ENCODE results near the gene THBS1.

The THBS1 gene

GRCh38 chr15:39641191-39641889 lies 60.5 kb downstream of the THBS1 start:
- no peak for DNase-seq

DNA sequence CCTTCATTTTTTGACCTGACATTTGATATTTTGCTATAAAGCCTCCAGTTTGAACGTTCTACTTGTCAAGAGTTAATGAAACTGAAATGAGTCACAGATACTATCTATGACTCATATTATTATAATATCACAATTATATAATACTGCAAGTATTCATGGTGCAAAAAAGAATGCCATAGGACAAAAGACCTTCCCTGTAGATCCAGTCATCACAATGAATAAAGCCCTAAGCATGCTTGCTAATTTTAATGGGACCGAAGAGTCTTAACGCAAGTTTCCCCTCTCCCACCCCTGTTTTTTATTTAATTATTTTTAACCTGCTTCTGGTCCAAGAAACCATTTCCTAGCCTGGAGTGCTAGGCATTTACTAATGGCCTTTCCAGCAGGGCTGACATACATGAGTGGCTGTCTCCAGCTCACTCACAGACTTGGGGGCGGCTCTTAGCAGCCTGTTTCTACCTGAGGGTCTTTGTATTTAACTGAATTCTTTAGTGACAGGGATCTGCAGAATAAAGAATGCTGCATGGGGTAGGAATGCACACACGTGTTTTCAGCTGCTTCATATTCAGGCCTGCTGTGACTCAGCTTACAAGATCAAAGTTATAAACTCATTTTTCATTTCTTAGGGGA lies 61.2 kb downstream of the THBS1 start:
- DNase-seq: no peak

DNA sequence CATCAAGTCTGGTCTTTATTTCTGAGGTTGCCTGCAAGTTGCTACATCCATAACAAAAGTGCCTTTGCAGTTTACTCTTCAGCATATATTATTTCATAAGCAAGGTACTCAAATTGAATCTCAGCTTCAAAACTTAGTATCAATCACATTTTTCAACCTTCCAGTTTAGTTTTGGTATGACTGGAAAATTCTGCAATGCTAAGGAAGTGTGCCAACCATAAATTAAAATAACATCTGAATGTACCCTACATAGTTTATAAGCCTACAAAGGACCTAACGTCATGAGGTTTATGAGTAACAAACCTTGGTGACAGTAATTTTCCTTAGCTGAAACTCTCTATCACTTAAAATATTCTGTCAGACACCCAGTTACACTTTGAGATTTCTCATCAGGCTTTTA lies 62.8 kb downstream of the THBS1 start:
- no peak for DNase-seq

- no peak for DNase-seq
These were observed 63.3 kb downstream of the THBS1 start for GRCh38 chr15:39644136-39644535.

DNA sequence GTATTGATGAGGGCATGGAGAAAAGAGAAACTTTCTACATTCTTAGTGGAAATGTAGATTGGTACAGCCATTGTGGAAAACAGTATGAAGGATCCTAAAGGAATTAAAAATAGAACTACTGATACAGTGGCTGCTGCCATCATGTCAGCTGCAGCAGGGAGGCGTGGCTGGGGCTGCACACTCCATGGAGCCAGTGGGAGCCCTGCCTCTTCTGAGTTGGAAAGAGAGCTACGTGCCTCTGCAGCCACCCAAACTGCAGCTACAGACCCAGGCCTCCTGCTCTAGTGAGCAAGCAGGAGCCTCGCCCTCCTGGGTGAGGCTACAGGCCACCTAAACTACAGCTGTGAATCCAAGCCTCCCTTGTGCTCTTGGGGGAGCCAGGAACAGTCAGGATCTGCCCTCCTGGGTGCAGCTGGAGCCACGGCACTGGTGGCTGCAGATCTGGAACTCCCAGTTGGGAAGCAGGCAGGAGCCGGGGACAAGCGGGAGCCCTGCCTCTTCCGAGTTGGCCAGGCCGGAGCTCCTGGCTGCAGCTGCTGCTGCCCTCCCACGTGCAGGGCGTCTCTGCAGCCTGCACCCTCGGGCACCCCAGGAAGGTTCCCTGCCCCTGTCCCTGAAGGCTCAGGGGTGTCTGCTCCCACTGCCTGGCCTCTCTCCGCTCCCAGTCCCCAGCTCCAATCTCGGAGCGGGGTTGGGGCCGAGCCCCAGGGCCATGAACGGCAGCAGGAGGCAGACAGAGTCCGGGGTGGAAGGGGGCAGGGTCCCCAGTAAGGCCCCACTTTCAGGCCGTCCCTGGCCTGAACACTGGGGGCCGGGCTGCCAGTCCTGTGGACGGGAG lies 64.5 kb downstream of the THBS1 start:
- DNase-seq: no peak

GRCh38 chr15:39645976-39646257 lies 65.0 kb downstream of the THBS1 start:
- no peak for DNase-seq

- no peak for DNase-seq
These were observed 65.5 kb downstream of the THBS1 start for GRCh38 chr15:39646425-39646824.
